Sigmoid colon (tissue), 4 donors: ENCODE data around the gene EP300.

Source experiments
- CTCF ChIP-seq, 4 experiments: fragments of 450-650 bp in 3 of 4; fragments of 200-600 bp in 1 of 4; IDR thresholded peaks; one replicate each; pipeline ENCODE4 v1.5.1; 2016 to 2019; ENCODE audit warnings: antibody characterized with exemption in 4 of 4, mild to moderate bottlenecking in 3 of 4, moderate library complexity in 2 of 4
- EP300 ChIP-seq, 4 donors: sonication (generic); formaldehyde crosslinking; IDR thresholded peaks; one replicate each; pipeline ENCODE4 v1.6.1; 2017; ENCODE audit warnings: antibody characterized with exemption in 4 of 4
- POLR2A ChIP-seq, 2 donors: fragments of 450-650 bp; IDR thresholded peaks; one replicate each; pipeline ENCODE4 v1.6.1; 2016; ENCODE audit warnings: antibody characterized with exemption in 2 of 2, mild to moderate bottlenecking in 2 of 2, moderate library complexity in 2 of 2
- POLR2AphosphoS5 ChIP-seq, 4 donors: sonication (generic); formaldehyde crosslinking; IDR thresholded peaks; one replicate each; pipeline ENCODE4 v1.6.1; 2017; ENCODE audit warnings: antibody characterized with exemption in 4 of 4

- TF ChIP-seq CTCF (IDR thresholded peaks at IDR 0.05) (no peak), POLR2A (IDR thresholded peaks at IDR 0.05) (no peak), POLR2AphosphoS5 (IDR thresholded peaks at IDR 0.05) (no peak), EP300 (IDR thresholded peaks at IDR 0.05) (no peak)
These were observed 31.7 kb downstream of the EP300 start for GRCh38 chr22:41124086-41124485.
